GM20431 (cell line): Measurements from ENCODE around the gene DPEP2NB.

Experiments
- in situ Hi-C: fragments of 300-500 bp; cut with MseI, MboI; formaldehyde crosslinking; loops from one replicate; pipeline ENCODE4 v1.15.0; 2020; ENCODE audit warnings: low sequenced_read_pairs; ENCODE audit not compliant: unreplicated experiment

Gene DPEP2NB

GRCh38 chr16:67964477-67965131, 51.1 kb downstream of the DPEP2NB start:
- in situ Hi-C loops: no loop called here

- in situ Hi-C loops: no loop called here
These were observed 51.9 kb downstream of the DPEP2NB start for GRCh38 chr16:67963662-67964321.
